Activated naive CD8-positive, alpha-beta T cell treated with anti-CD3 and anti-CD28 coated beads, Interleukin-2, amount 50 U/mL, for 24 hours (primary cell): ENCODE results near the gene PRPF31.
"Not testable (repeated sequence)": the region's sequence is repeated elsewhere in the genome, so short reads cannot be mapped to it uniquely, and the experiment has no call there.

Experiments used
- ATAC-seq: fragments of 150-1000 bp; cut with Tn5 transposase; one replicate; pipeline ENCODE4 v1.10.0; 2021
- DNase-seq: peaks from one replicate; pipeline ENCODE4 v3.0.0; 2021
- H3K27ac Mint-ChIP-seq: one replicate; pipeline ENCODE4 v1.8.0; 2021; ENCODE audit warnings: mild to moderate bottlenecking, mixed read lengths
- H3K27me3 Mint-ChIP-seq: one replicate; pipeline ENCODE4 v1.8.0; 2021; ENCODE audit warnings: mixed read lengths
- H3K36me3 Mint-ChIP-seq: one replicate; pipeline ENCODE4 v1.8.0; 2021; ENCODE audit warnings: low read depth, mixed read lengths
- H3K4me1 Mint-ChIP-seq: one replicate; pipeline ENCODE4 v1.8.0; 2021; ENCODE audit warnings: mixed read lengths
- H3K4me3 Mint-ChIP-seq: one replicate; pipeline ENCODE4 v1.8.0; 2021; ENCODE audit warnings: mild to moderate bottlenecking, moderate library complexity, mixed read lengths
- H3K9me3 Mint-ChIP-seq: one replicate; pipeline ENCODE4 v1.8.0; 2021; ENCODE audit warnings: mixed read lengths

PRPF31 gene

DNA sequence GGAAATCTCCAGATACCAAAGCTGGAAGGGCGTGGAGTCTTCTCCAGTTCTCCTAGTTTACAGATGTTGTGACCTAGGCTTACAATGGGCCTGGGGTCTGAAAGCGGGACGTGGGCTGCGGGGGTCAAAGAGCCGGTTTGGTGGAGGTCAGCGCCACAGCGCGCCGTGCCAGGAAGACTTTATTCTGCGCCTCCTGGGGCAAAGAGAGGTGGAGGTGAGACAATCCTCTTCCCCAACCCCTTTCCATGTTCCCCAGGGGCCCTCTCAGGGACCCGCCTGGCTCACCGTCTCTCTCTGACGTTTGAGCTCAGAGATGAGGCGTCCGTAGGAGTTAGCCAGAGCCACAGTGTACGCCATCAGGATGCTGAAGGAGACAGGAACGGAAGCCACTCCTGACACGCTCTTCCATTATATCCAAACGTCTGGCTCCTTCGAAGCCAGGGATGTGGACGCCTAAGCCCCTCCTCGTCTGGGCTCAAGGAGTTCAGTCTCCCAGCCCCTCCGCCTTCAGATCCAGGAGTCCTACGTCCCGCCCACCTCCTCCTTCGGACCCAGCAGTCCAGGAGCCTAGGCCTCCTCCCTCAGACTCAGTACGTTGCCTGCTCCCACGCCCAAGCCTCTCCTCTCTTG, 44.7 kb downstream of the PRPF31 start:
- H3K4me3 Mint-ChIP-seq = peak overlapping the region; percentile 87
- peaks cover 11% of the 10 kb centered on the region for H3K27me3 Mint-ChIP-seq
- peaks cover 51% of the 10 kb centered on the region for H3K4me1 Mint-ChIP-seq
- ATAC-seq = no peak
- peak; percentile 22 for DNase-seq
- H3K27ac Mint-ChIP-seq = peak overlapping the region; percentile 90
- no peaks in the 10 kb centered on the region for H3K9me3 Mint-ChIP-seq
- H3K36me3 Mint-ChIP-seq = peaks cover 10% of the 10 kb centered on the region

DNA sequence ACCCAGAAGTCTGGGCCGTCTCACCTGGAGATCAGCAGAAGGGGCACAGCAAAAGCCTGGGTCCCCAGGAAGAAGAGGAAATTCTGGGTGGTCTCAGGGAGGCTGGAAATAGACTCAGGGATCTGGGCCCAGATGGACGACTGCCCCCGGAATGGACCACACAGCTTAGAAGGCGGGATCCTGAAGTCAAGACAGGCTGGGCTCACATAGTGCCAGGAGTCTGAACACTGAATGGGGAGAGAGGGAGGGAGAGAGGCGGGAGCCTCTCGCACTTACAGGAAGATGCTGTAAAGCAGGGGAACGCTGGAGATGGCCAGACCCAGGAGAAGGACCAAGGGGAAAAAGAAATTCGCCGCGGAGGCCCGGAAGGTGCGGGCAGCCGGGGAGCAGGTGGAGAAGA, 45.3 kb downstream of the PRPF31 start:
- H3K9me3 Mint-ChIP-seq = no peaks in the 10 kb centered on the region
- peaks cover 10% of the 10 kb centered on the region for H3K36me3 Mint-ChIP-seq
- H3K4me3 Mint-ChIP-seq = peak overlapping the region; percentile 87
- H3K27me3 Mint-ChIP-seq = peaks cover 11% of the 10 kb centered on the region
- DNase-seq (no peak), ATAC-seq (no peak)
- H3K27ac Mint-ChIP-seq = peak overlapping the region; percentile 90
- peaks cover 51% of the 10 kb centered on the region for H3K4me1 Mint-ChIP-seq

DNA sequence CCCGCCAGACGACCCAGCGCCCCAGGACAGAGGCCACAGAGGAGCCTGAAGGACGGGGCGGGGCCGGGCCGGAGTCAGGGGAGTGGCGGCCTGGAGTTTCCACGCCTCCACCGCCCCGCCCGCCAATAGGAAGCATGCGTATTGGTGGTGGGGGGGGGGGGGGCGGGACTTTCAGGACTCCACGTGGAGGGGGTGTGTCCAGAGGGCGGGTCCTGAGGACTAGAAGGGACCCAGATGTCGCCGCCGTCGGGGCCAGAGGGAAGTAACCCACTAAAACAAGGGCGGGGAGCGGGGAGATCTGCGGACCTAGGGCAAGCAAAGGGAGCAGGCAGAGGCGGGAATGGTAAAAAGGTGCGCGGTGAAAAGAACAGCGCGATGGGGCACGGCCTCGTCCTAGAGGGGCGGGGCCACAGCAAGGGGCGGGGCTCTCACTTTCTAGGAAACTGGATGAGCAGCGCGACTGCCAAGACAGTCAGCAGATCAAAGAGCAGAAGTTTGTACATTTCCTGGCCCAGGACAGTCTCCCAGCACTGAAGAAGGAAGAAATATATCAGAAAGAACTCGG, 46.8 kb downstream of the PRPF31 start:
- Mint-ChIP-seq H3K4me1 (peaks cover 51% of the 10 kb centered on the region), H3K27me3 (peaks cover 11% of the 10 kb centered on the region), H3K4me3 (peak overlapping the region; percentile 75), H3K27ac (no peak overlapping the region), H3K9me3 (no peaks in the 10 kb centered on the region), H3K36me3 (peaks cover 2% of the 10 kb centered on the region)
- ATAC-seq (peak; percentile 5), DNase-seq (peak; percentile 82)

DNA sequence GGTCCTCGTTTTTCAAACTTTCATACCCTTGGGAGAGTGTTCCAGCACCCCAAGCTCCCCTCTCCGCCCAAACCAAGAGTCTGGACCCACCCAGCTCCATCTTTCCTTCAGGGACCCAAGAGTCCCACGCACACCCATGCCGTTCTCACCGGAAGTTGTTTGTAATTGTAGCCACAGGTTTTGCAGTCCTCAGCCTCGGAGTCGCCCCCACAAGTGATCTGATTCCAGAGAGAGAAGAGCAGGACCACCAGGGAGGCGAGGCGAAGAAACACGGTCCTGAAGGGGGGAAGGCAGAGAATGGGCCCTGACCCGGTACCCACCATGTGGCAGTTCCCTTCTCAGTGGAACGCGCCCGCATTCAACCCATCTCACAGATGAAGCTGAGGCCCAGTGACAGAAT, 47.3 kb downstream of the PRPF31 start:
- H3K27ac Mint-ChIP-seq = no peak overlapping the region
- peaks cover 52% of the 10 kb centered on the region for H3K4me1 Mint-ChIP-seq

DNA sequence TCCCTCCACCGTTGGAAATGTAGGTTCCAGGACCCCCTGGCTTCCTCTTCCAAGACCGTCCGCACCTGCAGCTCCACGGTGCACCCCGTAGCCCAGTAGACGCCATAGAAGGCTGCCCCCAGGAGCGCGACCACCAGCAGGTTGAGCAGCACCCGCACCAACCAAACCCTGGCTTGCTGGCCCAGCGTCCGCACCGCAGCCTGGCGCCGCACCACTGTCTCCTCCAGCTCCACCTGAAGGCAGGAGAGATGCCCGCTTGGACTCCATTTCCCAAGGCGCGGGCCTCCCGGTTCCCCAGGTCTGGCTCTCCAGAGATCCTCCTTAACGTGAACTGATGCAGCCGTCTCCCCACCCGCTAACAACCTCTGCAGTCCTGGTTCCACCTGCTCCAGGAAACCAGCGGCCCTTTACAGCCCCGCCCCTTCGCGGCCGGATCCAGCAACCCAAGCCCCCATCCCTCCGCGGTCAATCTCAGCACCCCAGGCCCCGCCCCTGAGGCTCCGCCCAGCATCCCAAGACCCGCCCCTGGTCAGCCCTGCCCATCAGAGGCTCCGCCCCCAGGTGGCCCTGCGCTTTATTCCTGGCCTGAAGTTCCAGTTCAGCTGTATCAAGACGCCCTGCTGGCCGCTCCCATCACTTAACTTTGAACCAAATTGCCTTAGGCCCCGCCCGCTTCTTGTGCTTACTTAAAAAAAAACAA, 49.0 kb downstream of the PRPF31 start:
- DNase-seq (peak; percentile 81), ATAC-seq (no peak)
- Mint-ChIP-seq H3K27me3 (peaks cover 11% of the 10 kb centered on the region), H3K4me1 (peaks cover 43% of the 10 kb centered on the region), H3K4me3 (peak overlapping the region; percentile 32), H3K36me3 (no peaks in the 10 kb centered on the region), H3K9me3 (no peaks in the 10 kb centered on the region), H3K27ac (no peak overlapping the region)

More for the DNA sequence above, 47.3 kb downstream of the PRPF31 start:
- Mint-ChIP-seq H3K36me3 (peaks cover 2% of the 10 kb centered on the region), H3K27me3 (peaks cover 11% of the 10 kb centered on the region), H3K4me3 (peak overlapping the region; percentile 12), H3K9me3 (no peaks in the 10 kb centered on the region)
- no peak for DNase-seq
- ATAC-seq = no peak

DNA sequence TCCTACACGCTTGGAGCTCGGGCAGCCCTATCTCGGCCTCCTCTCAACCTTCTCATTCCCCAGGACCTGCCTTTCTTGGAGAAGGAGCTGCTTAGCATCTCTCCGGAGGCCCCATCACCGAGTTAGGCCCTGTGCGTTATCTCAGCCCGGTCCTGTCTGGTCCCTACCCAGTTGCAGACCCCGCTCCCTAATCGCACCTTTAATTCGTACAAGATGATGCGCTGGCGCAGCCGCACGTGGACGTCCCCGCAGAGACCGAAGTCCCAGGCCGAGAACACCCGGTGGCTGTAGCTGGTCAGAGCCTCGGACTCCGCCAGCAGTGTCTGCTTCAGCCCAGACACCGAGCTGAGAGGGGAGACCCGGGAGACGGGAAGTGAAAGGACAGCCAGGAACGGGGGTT, 49.7 kb downstream of the PRPF31 start:
- Mint-ChIP-seq H3K27me3 (peaks cover 11% of the 10 kb centered on the region), H3K4me1 (peaks cover 37% of the 10 kb centered on the region), H3K9me3 (no peaks in the 10 kb centered on the region), H3K4me3 (no peak overlapping the region), H3K36me3 (no peaks in the 10 kb centered on the region), H3K27ac (no peak overlapping the region)
- DNase-seq (no peak), ATAC-seq (no peak)

DNA sequence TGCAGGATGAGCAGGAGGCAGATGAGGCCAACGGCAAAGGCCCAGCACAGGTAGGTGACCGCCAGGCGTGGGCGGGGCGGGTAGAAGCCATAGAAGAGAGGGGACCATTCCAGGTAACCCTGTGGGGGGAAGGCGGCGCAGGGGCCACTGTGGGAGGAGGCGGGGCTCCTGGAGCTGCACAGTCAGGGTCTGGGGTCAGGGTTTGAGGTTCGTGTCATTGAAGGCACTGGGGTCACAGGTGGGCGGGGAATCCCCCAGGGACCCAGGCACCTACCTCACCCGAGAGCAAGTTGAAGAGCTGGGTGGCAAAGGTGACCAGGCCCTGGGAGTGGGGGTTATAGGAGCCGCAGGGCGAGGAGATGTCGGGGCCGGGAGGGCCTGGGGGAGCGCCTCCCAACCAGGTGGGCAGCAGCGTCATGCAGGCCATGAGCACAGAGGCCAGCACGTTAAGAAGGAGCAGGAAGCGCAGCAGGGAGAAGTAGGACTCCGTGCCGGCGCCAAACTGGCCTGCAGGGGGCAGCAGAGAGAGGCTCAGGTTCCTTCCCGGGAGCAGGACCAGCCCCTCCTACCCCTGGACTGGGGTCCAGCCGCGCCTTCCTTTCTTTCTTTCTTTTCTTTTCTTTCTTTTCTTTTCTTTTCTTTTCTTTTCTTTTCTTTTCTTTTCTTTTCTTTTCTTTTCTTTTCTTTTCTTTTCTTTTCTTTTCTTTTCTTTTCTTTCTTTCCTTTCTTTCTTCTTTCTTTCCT, 52.8 kb downstream of the PRPF31 start:
- Mint-ChIP-seq H3K27ac (no peak overlapping the region), H3K4me3 (no peak overlapping the region), H3K36me3 (no peaks in the 10 kb centered on the region), H3K27me3 (peaks cover 8% of the 10 kb centered on the region), H3K9me3 (no peaks in the 10 kb centered on the region), H3K4me1 (peaks cover 16% of the 10 kb centered on the region)
- peak; percentile 98 for DNase-seq
- peak; percentile 86 for ATAC-seq

DNA sequence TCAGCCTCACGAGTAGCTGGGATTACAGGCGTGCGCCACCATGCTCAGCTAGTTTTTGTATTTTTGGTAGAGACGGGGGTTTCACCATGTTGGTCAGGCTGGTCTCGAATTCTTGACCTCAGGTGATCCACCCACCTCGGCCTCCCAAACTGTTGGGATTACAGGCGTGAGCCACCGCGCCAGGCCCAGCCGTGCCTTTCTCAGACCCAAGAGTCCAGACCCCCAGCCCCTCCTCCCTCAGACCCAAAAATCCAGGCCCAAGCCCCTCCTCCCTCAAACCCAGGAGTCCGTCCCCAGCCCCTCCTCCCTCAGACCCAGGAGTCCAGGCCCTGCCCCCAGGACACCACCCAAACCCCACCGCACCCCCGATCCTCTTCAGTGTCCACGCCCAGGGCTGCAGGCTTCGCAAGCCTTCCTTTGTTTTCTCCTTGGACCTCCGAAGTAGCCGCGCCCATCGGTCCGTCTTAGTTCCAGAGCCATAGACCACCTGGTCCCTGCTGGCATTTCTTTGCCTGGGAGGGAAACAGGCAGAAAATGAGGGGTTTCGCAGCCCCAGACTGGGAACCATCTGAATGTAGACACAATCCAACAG, 53.7 kb downstream of the PRPF31 start:
- H3K27ac Mint-ChIP-seq = no peak overlapping the region
- DNase-seq (no peak), ATAC-seq (no peak)
- peaks cover 12% of the 10 kb centered on the region for H3K4me1 Mint-ChIP-seq
- H3K36me3 Mint-ChIP-seq = no peaks in the 10 kb centered on the region
- H3K9me3 Mint-ChIP-seq = no peaks in the 10 kb centered on the region
- peaks cover 4% of the 10 kb centered on the region for H3K27me3 Mint-ChIP-seq
- H3K4me3 Mint-ChIP-seq = no peak overlapping the region

DNA sequence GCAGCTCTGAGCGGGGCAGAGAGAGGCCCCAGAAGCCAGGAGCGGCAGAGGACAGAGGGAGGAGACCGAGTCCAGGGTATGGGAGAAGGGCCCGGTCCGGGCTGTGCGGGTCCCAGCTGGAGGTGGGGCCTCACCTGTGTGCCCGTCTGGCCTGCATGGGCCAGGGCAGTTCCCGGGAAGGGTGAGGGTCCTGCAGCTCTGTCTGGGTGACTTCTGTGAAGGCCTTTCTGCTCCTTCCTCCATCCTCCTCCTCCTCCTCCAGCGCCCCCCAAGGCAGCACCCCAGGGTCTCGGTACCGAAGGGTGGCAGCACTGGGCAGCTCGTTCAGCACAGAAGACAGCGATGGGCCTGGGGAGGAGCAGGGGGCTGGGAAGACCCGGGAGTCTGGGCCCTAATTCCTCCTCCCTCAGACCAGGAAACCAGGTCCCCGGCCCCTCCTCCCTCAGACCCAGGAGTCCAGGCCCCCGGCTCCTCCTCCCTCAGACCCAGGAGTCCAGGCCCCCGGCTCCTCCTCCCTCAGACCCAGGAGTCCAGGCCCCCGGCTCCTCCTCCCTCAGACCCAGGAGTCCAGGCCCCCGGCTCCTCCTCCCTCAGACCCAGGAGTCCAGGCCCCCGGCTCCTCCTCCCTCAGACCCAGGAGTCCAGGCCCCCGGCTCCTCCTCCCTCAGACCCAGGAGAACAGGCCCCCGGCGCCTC, 56.3 kb downstream of the PRPF31 start:
- not testable (repeated sequence) for H3K36me3 Mint-ChIP-seq, H3K4me1 Mint-ChIP-seq, H3K27me3 Mint-ChIP-seq, H3K9me3 Mint-ChIP-seq, H3K4me3 Mint-ChIP-seq, DNase-seq, ATAC-seq, H3K27ac Mint-ChIP-seq

DNA sequence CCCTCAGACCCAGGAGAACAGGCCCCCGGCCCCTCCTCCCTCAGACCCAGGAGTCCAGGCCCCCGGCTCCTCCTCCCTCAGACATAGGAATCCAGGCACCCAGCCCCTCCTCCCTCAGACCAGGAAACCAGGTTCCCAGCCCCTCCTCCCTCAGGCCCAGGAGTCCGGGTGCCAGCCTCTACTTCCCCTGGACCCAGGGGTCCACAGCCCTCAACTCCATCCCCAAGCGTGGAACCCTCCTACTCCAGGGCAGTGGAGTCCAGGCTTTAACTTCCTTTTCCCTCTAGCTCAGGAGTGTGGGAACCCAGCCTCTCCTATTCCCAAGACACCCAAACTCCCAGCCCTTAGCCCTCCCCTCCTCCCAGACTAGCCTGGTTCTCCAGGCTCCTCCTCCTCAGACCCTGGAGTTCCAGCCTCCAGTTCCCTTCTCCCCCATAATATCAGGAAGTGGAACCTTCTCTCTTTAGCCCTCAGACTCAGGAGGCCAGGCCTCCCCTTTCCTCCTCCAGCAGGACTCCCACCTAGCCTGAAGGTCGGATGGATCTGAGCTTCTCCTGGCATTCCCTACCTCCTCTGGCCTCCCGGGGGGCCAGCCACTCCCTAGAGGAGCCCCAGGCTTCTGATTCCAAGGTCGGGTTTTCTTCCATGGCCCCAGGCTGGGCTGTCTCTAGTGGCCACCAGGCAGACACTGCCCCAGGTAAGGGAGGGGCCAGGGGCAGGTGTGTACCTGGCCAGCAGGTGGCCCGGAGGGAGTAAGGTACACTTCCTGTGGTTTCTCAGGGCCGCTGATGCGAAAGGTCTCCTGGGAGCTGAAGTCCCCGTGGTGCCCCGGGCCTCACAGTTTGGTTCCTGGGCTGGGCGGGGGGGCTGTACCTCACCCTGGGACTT, 57.2 kb downstream of the PRPF31 start, which contains the start of gene TMC4:
Gene TMC4 (minus strand): TSS at position 690 of the 888 bp plus-strand sequence. CDS start 43 bp downstream, at position 647.
- Mint-ChIP-seq H3K4me1 (peaks cover 6% of the 10 kb centered on the region), H3K27me3 (no peaks in the 10 kb centered on the region), H3K36me3 (peaks cover 8% of the 10 kb centered on the region), H3K9me3 (no peaks in the 10 kb centered on the region), H3K27ac (no peak within 1 kb of the TSS), H3K4me3 (no peak within 1 kb of the TSS)
- DNase-seq (no peak), ATAC-seq (no peak)

DNA sequence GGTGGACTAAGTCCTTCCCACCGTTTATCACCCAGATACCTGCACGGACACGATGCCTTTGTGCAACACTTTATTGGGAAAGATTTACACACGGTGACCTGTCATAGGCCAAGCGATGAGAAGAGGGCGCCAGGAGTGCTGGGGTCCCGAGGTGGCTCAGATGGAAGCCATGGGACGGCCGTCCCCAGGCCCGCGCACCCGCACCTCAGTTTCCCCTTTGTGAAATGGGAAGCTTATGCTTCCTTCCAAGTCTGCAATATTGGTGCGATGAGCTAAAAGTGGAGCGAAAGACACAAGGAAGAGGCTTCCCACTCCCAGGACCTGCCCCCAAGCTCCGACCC, 57.8 kb downstream of the PRPF31 start:
- DNase-seq (no peak), ATAC-seq (no peak)
- H3K27ac Mint-ChIP-seq = no peak overlapping the region
- no peaks in the 10 kb centered on the region for H3K9me3 Mint-ChIP-seq
- H3K27me3 Mint-ChIP-seq = no peaks in the 10 kb centered on the region
- H3K4me3 Mint-ChIP-seq = no peak overlapping the region
- peaks cover 12% of the 10 kb centered on the region for H3K36me3 Mint-ChIP-seq
- H3K4me1 Mint-ChIP-seq = peaks cover 2% of the 10 kb centered on the region

DNA sequence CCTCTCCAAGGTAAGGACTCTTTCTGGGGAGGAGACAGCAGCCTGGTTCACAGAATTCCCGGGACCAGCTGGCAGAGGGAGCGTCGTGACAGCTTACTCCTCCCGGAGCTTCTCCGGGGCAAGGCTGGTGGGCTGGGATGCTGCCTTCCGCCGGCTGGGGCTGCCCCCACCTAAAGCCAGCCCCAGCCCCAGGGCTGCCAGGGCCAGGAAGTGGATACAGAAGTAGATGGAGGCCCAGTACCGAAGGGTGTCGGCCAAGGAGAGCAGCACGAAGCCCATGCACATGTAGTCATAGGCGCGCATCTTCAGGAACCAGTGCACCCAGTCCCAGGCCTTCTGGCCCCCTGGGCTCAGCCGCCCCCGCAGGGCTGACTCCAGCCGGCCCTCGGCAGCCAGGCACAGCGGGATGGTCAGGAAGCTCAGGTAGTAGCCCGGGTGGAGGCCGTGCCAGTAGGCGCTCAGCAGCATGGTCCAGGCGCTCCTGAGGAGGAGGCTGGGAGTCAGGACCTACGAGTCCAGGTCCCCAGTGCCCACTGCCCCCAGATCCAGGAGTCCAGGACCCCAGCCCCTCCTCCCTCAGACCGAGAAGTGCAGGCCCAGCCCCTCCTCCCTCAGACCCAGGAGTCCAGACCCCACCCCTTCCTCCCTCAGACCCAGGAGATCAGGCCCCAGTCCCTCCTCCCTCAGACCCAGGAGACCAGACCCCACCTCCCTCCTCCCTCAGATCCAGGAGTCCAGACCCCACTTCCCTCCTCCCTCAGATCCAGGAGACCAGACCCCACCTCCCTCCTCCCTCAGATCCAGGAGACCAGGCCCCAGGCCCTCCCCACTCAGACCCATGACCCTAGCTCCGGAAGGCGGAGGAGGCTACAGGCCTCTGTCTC, 58.6 kb downstream of the PRPF31 start:
- peaks cover 18% of the 10 kb centered on the region for H3K36me3 Mint-ChIP-seq
- no peak overlapping the region for H3K4me3 Mint-ChIP-seq
- no peak for DNase-seq
- H3K4me1 Mint-ChIP-seq = no peaks in the 10 kb centered on the region
- ATAC-seq = no peak
- H3K27me3 Mint-ChIP-seq = no peaks in the 10 kb centered on the region
- no peaks in the 10 kb centered on the region for H3K9me3 Mint-ChIP-seq
- H3K27ac Mint-ChIP-seq = no peak overlapping the region
